Skeletal muscle tissue (tissue), 4 donors: ENCODE measurements around the gene PIGU. TPM values are rescaled to one million over a fixed set of nuclear protein-coding genes. Genes with fewer than 3 reads are reported as not detected.
A peak's percentile ranks its signal among the peaks of the same experiment; 100 is the strongest.

Source experiments
- H3K27ac ChIP-seq: one replicate; pipeline ENCODE4 v1.7.0; 2013; ENCODE audit warnings: mild to moderate bottlenecking, low read depth, low read length, inconsistent platforms
- H3K27me3 ChIP-seq, 3 donors: one replicate each; pipeline ENCODE4 v1.7.0; 2013; ENCODE audit warnings: low read length in 3 of 3; ENCODE audit not compliant: control insufficient read depth in 3 of 3, insufficient read depth in 3 of 3
- H3K36me3 ChIP-seq, 3 donors: one replicate each; pipeline ENCODE4 v1.7.0; 2013; ENCODE audit warnings: low read length in 3 of 3; ENCODE audit not compliant: control insufficient read depth in 3 of 3, insufficient read depth in 3 of 3
- H3K4me1 ChIP-seq, 3 donors: one replicate each; pipeline ENCODE4 v1.7.0; 2013; ENCODE audit warnings: low read length in 3 of 3, mild to moderate bottlenecking in 3 of 3; ENCODE audit not compliant: control insufficient read depth in 3 of 3, insufficient read depth in 3 of 3
- H3K4me3 ChIP-seq, 3 donors: one replicate each; pipeline ENCODE4 v1.7.0; 2013; ENCODE audit warnings: low read length in 3 of 3
- H3K9ac ChIP-seq, 3 donors: one replicate each; pipeline ENCODE4 v1.7.0; 2013; ENCODE audit warnings: low read length in 3 of 3, mild to moderate bottlenecking in 3 of 3, moderate library complexity in 2 of 3, low read depth in 1 of 3
- H3K9me3 ChIP-seq, 3 donors: one replicate each; pipeline ENCODE4 v1.7.0; 2013; ENCODE audit warnings: low read length in 3 of 3; ENCODE audit not compliant: control insufficient read depth in 3 of 3
- total RNA-seq: library from RNA; depleted of rRNA; stranded (reverse); fragments of >200 nt; gene quantifications from one replicate; pipeline ENCODE4 v1.2.3, GENCODE V29; 2014
- donor health status: Osteomylitis.

The PIGU gene
- total RNA-seq, 1 donor from 2014 or later, result 11.0 TPM

DNA sequence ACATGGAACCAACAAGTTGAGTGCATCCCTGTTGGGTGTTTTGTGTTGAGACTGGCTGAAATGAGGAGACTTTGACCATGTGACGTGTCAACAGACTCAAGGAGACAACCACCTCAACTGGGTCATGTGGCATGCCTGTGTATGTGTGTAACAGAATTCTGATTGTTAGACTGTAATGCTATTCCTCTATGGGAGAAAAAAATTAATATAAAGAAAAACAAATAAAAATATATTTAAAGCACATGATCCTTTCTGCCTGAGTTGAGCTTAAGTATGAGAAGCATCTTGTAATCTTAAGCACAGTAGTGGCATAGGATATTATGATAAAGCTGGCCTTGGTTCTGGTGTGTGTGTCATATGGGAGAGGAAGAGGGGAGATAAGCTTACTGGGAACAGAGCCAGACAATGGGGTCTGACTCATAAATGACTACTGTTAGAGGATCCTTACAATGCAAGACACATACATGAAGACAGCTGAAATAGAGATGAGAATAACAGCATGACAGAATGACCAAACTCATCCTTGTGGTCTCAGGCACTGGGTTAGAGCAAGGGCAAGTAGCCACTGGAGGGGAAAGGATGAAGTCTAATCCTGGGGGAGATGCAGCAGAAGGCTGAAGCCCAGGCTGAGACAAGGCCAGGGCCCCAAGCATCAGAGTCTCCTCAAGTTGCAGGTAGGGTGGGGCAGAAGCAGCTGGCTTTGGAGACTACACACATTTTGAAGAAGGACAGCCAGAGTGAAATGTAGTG is 36.5 kb upstream of the PIGU start:
- H3K36me3 ChIP-seq, result peaks cover 0 to 35% (median 31%) of the 10 kb centered on the region in 3 donors
- H3K27me3 ChIP-seq, result no peaks in the 10 kb centered on the region
- peaks cover 8 to 38% (median 18%) of the 10 kb centered on the region in 3 donors for H3K4me1 ChIP-seq
- H3K27ac ChIP-seq, result no peak overlapping the region
- no peaks in the 10 kb centered on the region for H3K9me3 ChIP-seq
- no peak overlapping the region for H3K9ac ChIP-seq
- no peak overlapping the region for H3K4me3 ChIP-seq

DNA sequence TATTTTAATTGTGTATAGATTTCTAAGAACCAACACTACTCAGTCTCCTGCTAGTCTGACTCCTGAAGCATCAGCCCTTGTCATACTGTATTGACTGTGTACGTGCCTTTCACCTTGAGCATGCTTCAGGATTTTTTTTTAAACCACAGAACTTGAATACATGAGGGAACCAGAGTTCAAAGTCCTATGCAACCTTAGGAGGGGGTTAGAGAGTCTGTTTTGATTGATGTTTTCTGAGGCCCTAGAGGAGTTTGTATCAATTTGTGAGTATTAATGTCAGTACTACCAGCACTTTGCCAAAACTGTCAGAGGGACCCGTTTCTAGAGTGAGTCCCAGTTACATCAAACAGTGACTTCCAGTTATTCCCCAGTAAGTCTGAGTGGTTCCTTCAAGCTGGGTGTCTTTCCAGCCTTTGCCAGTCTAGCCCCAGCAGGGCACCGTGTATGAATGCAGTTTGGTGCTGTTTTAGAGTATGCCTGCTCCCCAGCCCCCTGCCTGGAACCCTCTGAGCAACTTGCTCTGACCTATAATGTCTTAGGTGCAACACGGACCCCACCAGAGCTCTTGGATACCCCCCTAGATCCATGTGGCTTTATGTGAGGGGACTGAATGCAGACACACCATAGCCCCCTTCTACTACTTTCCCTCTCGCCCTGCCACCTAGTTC is 35.8 kb upstream of the PIGU start:
- Histone ChIP-seq H3K36me3 (peaks cover 0 to 33% (median 31%) of the 10 kb centered on the region in 3 donors), H3K9ac (no peak overlapping the region), H3K4me1 (peaks cover 8 to 43% (median 21%) of the 10 kb centered on the region in 3 donors), H3K9me3 (no peaks in the 10 kb centered on the region), H3K4me3 (no peak overlapping the region), H3K27me3 (no peaks in the 10 kb centered on the region), H3K27ac (no peak overlapping the region)

DNA sequence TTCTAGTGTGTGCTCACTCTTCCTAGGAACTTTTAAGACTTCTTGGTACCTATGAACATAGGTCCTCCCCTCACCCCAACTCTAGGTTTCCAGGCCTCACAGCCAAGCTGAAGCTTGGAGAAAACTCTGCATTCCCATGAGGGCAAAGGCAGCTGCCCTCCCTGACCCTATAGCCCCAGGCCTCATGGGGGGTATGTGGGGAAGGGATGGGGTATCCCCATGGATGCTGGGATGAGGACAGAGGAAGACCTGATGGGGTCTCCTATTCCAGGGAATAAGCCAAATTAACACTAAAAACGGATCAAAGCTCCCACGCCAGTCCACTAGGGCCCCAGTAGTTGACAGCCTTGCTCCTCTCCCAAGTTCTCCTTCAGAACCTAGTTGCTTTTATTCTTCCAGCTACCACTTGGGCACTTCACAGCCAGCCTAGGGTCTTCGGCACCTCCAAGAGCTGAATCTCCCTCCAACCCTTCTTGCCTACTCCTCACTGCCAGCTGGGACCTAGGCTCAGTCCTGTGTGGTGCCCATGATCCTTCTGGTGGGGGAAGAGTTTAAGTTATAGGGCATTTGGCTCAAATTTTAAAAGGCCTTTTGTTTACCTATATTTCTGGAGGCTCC is 35.0 kb upstream of the PIGU start:
- peaks cover 0 to 33% (median 31%) of the 10 kb centered on the region in 3 donors for H3K36me3 ChIP-seq
- H3K27ac ChIP-seq, result no peak overlapping the region
- peaks cover 12 to 50% (median 28%) of the 10 kb centered on the region in 3 donors for H3K4me1 ChIP-seq

DNA sequence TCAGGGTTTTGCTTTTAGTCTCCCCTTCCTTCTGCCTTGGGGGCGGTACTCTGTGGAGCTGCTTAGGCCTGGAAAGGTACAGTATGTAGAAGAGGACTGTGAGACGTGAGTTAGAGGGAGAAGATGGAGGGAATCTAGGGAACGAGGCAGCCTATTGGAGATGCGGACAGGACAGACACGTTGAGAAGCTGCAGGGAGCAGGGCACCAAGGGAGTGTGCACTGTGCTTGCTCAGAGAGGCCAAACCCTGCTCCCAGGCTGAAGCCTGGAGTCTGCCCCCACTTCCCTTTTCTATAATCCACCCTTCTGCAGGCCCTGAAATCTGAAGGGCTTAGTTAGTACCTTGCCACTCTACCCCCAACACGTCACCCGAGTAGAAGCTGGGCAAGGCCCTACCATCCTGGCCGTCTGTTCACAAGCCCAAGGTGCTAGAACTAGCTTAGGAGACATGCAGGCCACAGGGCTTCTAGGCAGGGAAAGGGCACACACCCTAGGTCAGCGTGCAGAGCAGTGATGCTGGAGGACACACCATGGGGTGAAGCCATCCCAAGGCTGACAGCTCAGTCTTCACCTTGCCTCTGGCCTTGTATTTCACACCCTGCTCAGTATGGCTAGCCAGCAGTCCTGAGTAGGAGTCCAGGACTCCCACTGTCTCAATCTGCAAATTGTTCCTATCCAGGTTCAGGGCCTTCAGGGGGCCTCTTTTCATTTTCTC is 34.1 kb upstream of the PIGU start:
- Histone ChIP-seq H3K4me1 (peaks cover 21 to 59% (median 37%) of the 10 kb centered on the region in 3 donors), H3K36me3 (peaks cover 0 to 31% (median 30%) of the 10 kb centered on the region in 3 donors), H3K27me3 (no peaks in the 10 kb centered on the region), H3K4me3 (peak overlapping the region in 1 of 3 donors; percentile 70), H3K9me3 (no peaks in the 10 kb centered on the region), H3K27ac (no peak overlapping the region), H3K9ac (peak overlapping the region in 2 of 3 donors; percentile 74 to 85)

More for the DNA sequence above, 35.0 kb upstream of the PIGU start:
- Histone ChIP-seq H3K9ac (peak overlapping the region in 1 of 3 donors; percentile 85), H3K9me3 (no peaks in the 10 kb centered on the region), H3K27me3 (no peaks in the 10 kb centered on the region), H3K4me3 (no peak overlapping the region)

DNA sequence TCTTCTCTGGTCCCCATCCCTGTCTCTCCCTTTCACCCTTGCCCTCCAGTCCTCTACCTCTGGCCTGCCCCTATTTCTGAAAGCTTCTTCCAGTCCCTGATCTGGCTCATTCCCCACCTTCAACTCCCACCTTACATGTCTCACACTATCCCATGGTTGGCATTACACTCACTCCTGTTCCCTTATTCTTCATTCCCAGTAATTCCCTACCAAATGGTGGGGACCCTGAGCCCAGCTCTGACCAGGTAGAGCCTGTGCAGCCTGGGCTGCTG is 33.6 kb upstream of the PIGU start:
- Histone ChIP-seq H3K27ac (peak overlapping the region; percentile 80), H3K9me3 (no peaks in the 10 kb centered on the region), H3K27me3 (no peaks in the 10 kb centered on the region), H3K9ac (peak overlapping the region in 2 of 3 donors; percentile 74 to 85), H3K4me3 (peak overlapping the region in 2 of 3 donors; percentile 58 to 70), H3K36me3 (peaks cover 0 to 31% (median 29%) of the 10 kb centered on the region in 3 donors), H3K4me1 (peaks cover 26 to 64% (median 43%) of the 10 kb centered on the region in 3 donors)

DNA sequence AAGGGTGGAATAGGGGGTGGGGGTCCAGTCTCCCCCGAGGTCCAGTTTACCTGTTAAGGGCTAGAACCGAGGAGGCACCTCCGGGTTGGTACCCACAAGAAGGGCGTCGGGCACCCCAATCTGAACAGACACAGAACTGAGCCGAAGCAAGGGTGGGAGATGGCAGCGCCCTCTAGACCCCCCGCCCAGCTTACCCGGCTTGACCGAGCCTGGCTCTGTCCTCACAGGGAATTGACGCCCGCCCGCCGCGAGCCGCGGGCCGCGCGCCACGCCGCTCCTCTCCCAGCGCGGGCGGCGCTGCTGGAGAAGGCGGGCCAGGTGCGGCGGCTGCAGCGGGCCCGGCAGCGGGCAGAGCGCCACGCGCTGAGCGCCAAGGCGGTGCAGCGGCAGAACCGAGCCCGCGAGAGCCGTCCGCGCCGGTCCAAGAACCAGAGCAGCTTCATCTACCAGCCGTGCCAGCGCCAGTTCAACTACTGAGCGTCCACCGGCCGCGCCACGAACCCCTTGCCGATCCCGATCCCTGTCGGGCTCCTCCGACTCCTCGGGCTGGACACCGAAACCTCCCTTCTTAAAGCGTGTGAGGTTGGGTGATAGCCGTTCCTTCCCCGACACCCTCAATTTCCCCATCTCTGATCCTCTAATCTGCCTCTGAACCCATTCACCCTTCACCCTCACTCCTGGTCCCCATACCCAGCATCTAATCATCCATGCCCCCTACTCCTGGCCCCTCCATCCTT is 33.1 kb upstream of the PIGU start:
- peaks cover 0 to 27% (median 24%) of the 10 kb centered on the region in 3 donors for H3K36me3 ChIP-seq
- no peaks in the 10 kb centered on the region for H3K27me3 ChIP-seq
- H3K4me3 ChIP-seq, result peak overlapping the region; percentile 70 to 76 (median 70)
- peak overlapping the region; percentile 80 for H3K27ac ChIP-seq
- H3K9ac ChIP-seq, result peak overlapping the region; percentile 74 to 85 (median 76)
- no peaks in the 10 kb centered on the region for H3K9me3 ChIP-seq
- H3K4me1 ChIP-seq, result peaks cover 31 to 69% (median 48%) of the 10 kb centered on the region in 3 donors

DNA sequence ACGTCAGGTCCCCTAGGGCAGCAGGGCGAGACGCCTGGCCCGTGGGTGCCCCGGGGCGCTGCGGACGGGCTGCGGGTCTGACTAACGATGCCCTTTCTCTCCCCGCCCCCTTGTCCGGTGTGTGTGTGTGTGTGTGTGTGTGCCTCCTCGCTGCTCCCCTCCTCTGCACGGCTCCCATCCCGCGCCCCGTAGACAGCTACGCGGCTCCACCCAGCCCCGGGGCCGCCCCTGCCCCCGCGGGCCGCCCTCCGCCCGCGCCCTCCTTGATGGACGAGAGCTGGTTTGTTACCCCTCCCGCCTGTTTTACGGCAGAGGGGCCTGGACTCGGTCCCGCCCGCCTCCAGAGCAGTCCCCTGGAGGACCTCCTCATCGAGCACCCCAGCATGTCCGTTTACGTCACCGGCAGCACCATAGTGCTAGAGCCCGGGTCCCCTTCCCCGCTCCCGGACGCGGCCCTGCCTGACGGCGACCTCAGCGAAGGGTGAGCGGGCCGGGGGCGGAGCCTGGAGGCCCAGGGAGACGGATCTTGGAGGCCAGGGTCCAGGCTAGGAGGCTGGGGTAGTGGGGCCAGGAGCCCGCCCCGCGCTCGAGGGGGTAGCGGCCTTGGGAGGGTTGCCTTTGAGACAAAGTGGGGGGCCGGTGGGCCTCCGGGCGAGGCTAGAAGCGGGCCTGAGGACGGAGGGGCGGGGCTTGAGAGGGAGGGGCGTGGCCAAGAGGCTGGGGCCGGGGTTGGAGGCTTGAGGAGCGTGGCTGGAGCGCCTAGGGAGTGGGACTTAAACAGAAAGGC is 32.3 kb upstream of the PIGU start:
- Histone ChIP-seq H3K9me3 (no peaks in the 10 kb centered on the region), H3K9ac (peak overlapping the region; percentile 51 to 85 (median 60)), H3K4me1 (peaks cover 35 to 74% (median 52%) of the 10 kb centered on the region in 3 donors), H3K36me3 (peaks cover 0 to 25% (median 21%) of the 10 kb centered on the region in 3 donors), H3K27ac (peak overlapping the region; percentile 80), H3K27me3 (no peaks in the 10 kb centered on the region), H3K4me3 (peak overlapping the region; percentile 70 to 76 (median 70))

DNA sequence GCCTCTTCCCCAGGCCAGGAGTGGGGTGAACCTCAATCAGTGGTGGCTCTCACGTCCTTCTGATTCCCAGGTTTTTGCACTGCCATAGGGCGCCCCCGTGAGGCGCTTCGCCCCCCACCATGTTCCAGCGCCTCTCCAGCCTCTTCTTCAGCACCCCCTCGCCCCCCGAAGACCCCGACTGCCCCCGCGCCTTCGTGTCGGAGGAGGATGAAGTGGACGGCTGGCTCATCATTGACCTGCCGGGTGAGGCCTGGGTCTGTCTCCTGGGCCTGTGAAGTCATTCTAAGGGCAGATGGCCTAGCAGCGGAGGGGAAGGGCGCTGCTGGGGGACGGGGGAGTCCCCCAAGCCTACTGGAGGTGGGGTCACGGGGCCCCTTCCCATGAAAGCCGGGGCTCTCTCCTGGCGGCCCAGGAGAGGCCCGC is 31.7 kb upstream of the PIGU start:
- H3K9me3 ChIP-seq, result no peaks in the 10 kb centered on the region
- H3K4me3 ChIP-seq, result peak overlapping the region; percentile 38 to 76 (median 70)
- H3K27ac ChIP-seq, result peak overlapping the region; percentile 80
- H3K36me3 ChIP-seq, result peaks cover 0 to 23% (median 19%) of the 10 kb centered on the region in 3 donors
- peak overlapping the region in 2 of 3 donors; percentile 60 to 85 for H3K9ac ChIP-seq
- H3K27me3 ChIP-seq, result no peaks in the 10 kb centered on the region
- H3K4me1 ChIP-seq, result peaks cover 36 to 71% (median 52%) of the 10 kb centered on the region in 3 donors
